PC-9 (cell line): ENCODE measurements around the gene UTRN. TPM values are rescaled to one million over a fixed set of nuclear protein-coding genes. Genes with fewer than 3 reads are reported as not detected.
A peak's percentile ranks its signal among the peaks of the same experiment; 100 is the strongest.

Experiments used
- BruUV-seq: library from RNA; stranded (reverse); fragments of 400-500 nt; replicated peaks from 2 replicates; lab custom pipeline; 2021; lab: Mats Ljungman, UMichigan
- CTCF ChIA-PET: fragments of 300-600 bp; sonication (Branson Sonifier 250); formaldehyde crosslinking; loops from one replicate; lab custom pipeline; 2022; ENCODE audit warnings: antibody characterized with exemption; lab: Charles Lee
- POLR2A ChIA-PET: fragments of 300-600 bp; sonication (Branson Sonifier 250); formaldehyde crosslinking; loops from one replicate; lab custom pipeline; 2022; ENCODE audit warnings: antibody characterized with exemption; ENCODE audit not compliant: unreplicated experiment; lab: Charles Lee
- DNase-seq, 2 experiments: peaks; one replicate each; pipeline versions ENCODE4 v3.0.0 to v3.0.0-alpha.2; 2015 to 2022; ENCODE audit warnings: mixed read lengths in 1 of 2
- H2AFZ ChIP-seq: fragments of 200-600 bp; sonication (generic); 2 replicates; pipeline ENCODE4 v1.8.1; 2017; ENCODE audit warnings: antibody characterized with exemption
- H3F3A ChIP-seq: fragments of 200-600 bp; sonication (generic); 2 replicates; pipeline ENCODE4 v1.8.1; 2017; ENCODE audit warnings: antibody characterized with exemption, mild to moderate bottlenecking, low read depth; ENCODE audit not compliant: insufficient read depth
- H3K27ac ChIP-seq: fragments of 200-600 bp; sonication (generic); 2 replicates; pipeline ENCODE4 v1.6.1; 2016; ENCODE audit warnings: mixed run types
- H3K27me3 ChIP-seq: fragments of 200-600 bp; sonication (generic); 2 replicates; pipeline ENCODE4 v1.6.1; 2016; ENCODE audit warnings: low read depth, mixed run types; ENCODE audit not compliant: insufficient read depth
- H3K36me3 ChIP-seq: fragments of 200-600 bp; sonication (generic); 2 replicates; pipeline ENCODE4 v1.6.1; 2016; ENCODE audit warnings: low read depth, mixed run types
- H3K4me1 ChIP-seq: fragments of 200-600 bp; sonication (generic); replicated peaks from 2 replicates; pipeline ENCODE4 v1.6.1; 2016; ENCODE audit warnings: mixed run types; ENCODE audit not compliant: insufficient read depth
- H3K4me2 ChIP-seq: fragments of 200-600 bp; sonication (generic); 2 replicates; pipeline ENCODE4 v1.6.1; 2017; ENCODE audit warnings: mixed run types
- H3K4me3 ChIP-seq: fragments of 200-600 bp; sonication (generic); 2 replicates; pipeline ENCODE4 v1.6.1; 2016; ENCODE audit warnings: mixed run types
- H3K79me2 ChIP-seq: fragments of 200-600 bp; sonication (generic); 2 replicates; pipeline ENCODE4 v1.6.1; 2017; ENCODE audit warnings: low read depth, mixed run types
- H3K9me2 ChIP-seq: fragments of 200-600 bp; sonication (generic); 2 replicates; pipeline ENCODE4 v1.8.1; 2017; ENCODE audit warnings: mild to moderate bottlenecking; ENCODE audit not compliant: insufficient read depth
- H3K9me3 ChIP-seq: fragments of 200-600 bp; sonication (generic); 2 replicates; pipeline ENCODE4 v1.8.1; 2016; ENCODE audit warnings: low read depth; ENCODE audit not compliant: insufficient read depth
- H4K20me1 ChIP-seq: fragments of 200-600 bp; sonication (generic); 2 replicates; pipeline ENCODE4 v1.8.1; 2017; ENCODE audit not compliant: insufficient read depth
- EZH2 ChIP-seq: fragments of 200-600 bp; sonication (generic); IDR thresholded peaks from 2 replicates; pipeline ENCODE4 v1.8.0; 2017; ENCODE audit warnings: antibody characterized with exemption, low read depth
- intact Hi-C: fragments of 100-400 bp; cut with micrococcal nuclease; formaldehyde crosslinking; loops from one replicate; pipeline ENCODE4 v1.10.0; 2022; ENCODE audit not compliant: unreplicated experiment
- total RNA-seq: library from RNA; stranded (reverse); gene quantifications from 2 replicates; pipeline ENCODE4 v1.2.3, GENCODE V29; 2021
- TF ChIP-seq, protein P1 (sequence below): fragments of 200-600 bp; sonication (generic); conservative IDR thresholded peaks from 2 replicates; pipeline ENCODE4 v1.6.1; 2017; ENCODE audit warnings: mixed run types, antibody characterized with exemption, mild to moderate bottlenecking, moderate library complexity

The UTRN gene
- total RNA-seq, 1 experiment from 2014 or later = 125 TPM

GRCh38 chr6:144327081-144327480, 41.9 kb downstream of the UTRN start:
- H3K4me2 ChIP-seq = no peak overlapping the region
- H3K79me2 ChIP-seq = peaks cover 49% of the 10 kb centered on the region
- no peaks in the 10 kb centered on the region for H4K20me1 ChIP-seq
- no peaks in the 10 kb centered on the region for H3K36me3 ChIP-seq
- no peak overlapping the region for H3K4me3 ChIP-seq
- DNase-seq = no peak
- peaks cover under 1% of the 10 kb centered on the region; the same call in 1 of the 2 replicates for H3K9me2 ChIP-seq
- CTCF ChIA-PET = no interaction called here
- H2AFZ ChIP-seq = no peak overlapping the region
- H3K4me1 ChIP-seq = peaks cover 43% of the 10 kb centered on the region
- H3F3A ChIP-seq = peaks cover 23% of the 10 kb centered on the region
- H3K27me3 ChIP-seq = no peaks in the 10 kb centered on the region
- no TSS peak for BruUV-seq
- no peak overlapping the region for H3K27ac ChIP-seq
- intact Hi-C loops = no loop called here
- POLR2A ChIA-PET = interaction anchor here (0.6 kb wide), 1 partner anchor 35 kb away, joined by 5 read pairs; no protein-coding TSS in a partner anchor
- TF ChIP-seq, protein P1, sequence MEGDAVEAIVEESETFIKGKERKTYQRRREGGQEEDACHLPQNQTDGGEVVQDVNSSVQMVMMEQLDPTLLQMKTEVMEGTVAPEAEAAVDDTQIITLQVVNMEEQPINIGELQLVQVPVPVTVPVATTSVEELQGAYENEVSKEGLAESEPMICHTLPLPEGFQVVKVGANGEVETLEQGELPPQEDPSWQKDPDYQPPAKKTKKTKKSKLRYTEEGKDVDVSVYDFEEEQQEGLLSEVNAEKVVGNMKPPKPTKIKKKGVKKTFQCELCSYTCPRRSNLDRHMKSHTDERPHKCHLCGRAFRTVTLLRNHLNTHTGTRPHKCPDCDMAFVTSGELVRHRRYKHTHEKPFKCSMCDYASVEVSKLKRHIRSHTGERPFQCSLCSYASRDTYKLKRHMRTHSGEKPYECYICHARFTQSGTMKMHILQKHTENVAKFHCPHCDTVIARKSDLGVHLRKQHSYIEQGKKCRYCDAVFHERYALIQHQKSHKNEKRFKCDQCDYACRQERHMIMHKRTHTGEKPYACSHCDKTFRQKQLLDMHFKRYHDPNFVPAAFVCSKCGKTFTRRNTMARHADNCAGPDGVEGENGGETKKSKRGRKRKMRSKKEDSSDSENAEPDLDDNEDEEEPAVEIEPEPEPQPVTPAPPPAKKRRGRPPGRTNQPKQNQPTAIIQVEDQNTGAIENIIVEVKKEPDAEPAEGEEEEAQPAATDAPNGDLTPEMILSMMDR = no peak
- no peak for TF ChIP-seq EZH2
- H3K9me3 ChIP-seq = no peaks in the 10 kb centered on the region

- POLR2A ChIA-PET = interaction anchor here (0.6 kb wide), 1 partner anchor 1579 kb away, joined by 4 read pairs; no protein-coding TSS in a partner anchor
- peak; percentile 91 to 97 for DNase-seq
- CTCF ChIA-PET = no interaction called here
Observed at GRCh38 chr6:144330017-144330987, 45.2 kb downstream of the UTRN start.

DNA sequence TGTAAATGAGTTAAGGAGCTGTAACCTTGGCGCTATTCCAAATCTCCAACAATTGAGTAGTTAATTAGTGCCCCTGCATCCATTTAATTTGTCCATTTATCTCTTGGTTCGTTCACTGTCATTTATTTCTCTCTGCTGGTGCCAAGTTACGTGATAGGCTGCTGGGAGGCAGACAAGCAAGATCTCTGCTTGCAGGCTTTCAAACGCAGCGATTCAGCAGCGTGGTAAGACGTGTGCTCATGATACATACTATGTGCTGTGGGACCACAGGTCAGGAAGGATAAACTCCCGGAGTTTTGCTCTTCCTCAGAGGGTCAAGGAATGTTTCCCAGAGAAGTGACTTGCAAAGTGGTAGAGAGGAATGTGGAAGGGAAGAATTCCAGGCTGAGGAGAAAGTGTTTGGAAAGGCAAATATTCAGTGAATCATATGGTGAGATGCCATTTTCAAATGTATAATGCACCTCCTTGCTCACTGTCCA, 46.4 kb downstream of the UTRN start:
- H3K4me3 ChIP-seq = peak overlapping the region; percentile 68
- DNase-seq = peak in 1 of 2 experiments; percentile 77
- peak overlapping the region; percentile 94 for H3K4me2 ChIP-seq
- peak overlapping the region; percentile 78 for H3K27ac ChIP-seq
- TF ChIP-seq, protein P1 = no peak
- TF ChIP-seq EZH2 = no peak
- no peaks in the 10 kb centered on the region for H3K36me3 ChIP-seq
- H3F3A ChIP-seq = peaks cover 17% of the 10 kb centered on the region
- no peaks in the 10 kb centered on the region for H4K20me1 ChIP-seq
- intact Hi-C loops = loop anchor here (2.0 kb wide), 2 partner anchors 67 to 115 kb away; no protein-coding TSS in a partner anchor
- H3K9me2 ChIP-seq = peaks cover 4% of the 10 kb centered on the region; the same call in 1 of the 2 replicates
- H3K27me3 ChIP-seq = no peaks in the 10 kb centered on the region
- H3K4me1 ChIP-seq = peaks cover 35% of the 10 kb centered on the region
- BruUV-seq = TSS peak; percentile 37
- H2AFZ ChIP-seq = peak overlapping the region; percentile 59; the same call in 1 of the 2 replicates
- H3K9me3 ChIP-seq = no peaks in the 10 kb centered on the region
- H3K79me2 ChIP-seq = peaks cover 78% of the 10 kb centered on the region
- CTCF ChIA-PET = no interaction called here
- POLR2A ChIA-PET = no interaction called here

More at GRCh38 chr6:144330017-144330987, 45.2 kb downstream of the UTRN start:
- Histone ChIP-seq H2AFZ (peak overlapping the region; percentile 68), H3K4me3 (peak overlapping the region; percentile 68), H3K4me2 (peak overlapping the region; percentile 94), H3K9me2 (peaks cover 4% of the 10 kb centered on the region; the same call in 1 of the 2 replicates), H3K9me3 (no peaks in the 10 kb centered on the region), H3K4me1 (peaks cover 35% of the 10 kb centered on the region), H4K20me1 (no peaks in the 10 kb centered on the region), H3F3A (peaks cover 17% of the 10 kb centered on the region), H3K27ac (peak overlapping the region; percentile 78), H3K79me2 (peaks cover 69% of the 10 kb centered on the region), H3K27me3 (no peaks in the 10 kb centered on the region), H3K36me3 (no peaks in the 10 kb centered on the region)
- no TSS peak for BruUV-seq
- TF ChIP-seq EZH2 = no peak
- TF ChIP-seq, protein P1 = no peak
- intact Hi-C loops = loop anchor here (1.0 to 2.0 kb wide), 4 partner anchors 32 to 114 kb away; no protein-coding TSS in a partner anchor
